HEK293T (cell line): ENCODE measurements around the gene ATP2B2.

Experiments used
- CTCF ChIA-PET: fragments of 350-600 bp; formaldehyde crosslinking; extraction: SDS; loops from one replicate; lab custom pipeline; 2021; ENCODE audit warnings: antibody characterized with exemption, inconsistent platforms; lab: Yijun Ruan, JAX
- POLR2A ChIA-PET: fragments of 350-600 bp; formaldehyde crosslinking; extraction: SDS; loops from one replicate; lab custom pipeline; 2020; ENCODE audit warnings: antibody characterized with exemption, inconsistent platforms; lab: Yijun Ruan, JAX
- DNase-seq: peaks from one replicate; pipeline ENCODE4 v3.0.0; 2012; ENCODE audit warnings: mixed read lengths; ENCODE audit errors: extremely low spot score
- ARNT ChIP-seq: fragments of 450-650 bp; IDR thresholded peaks from 2 replicates; pipeline ENCODE4 v1.6.1; 2017; ENCODE audit warnings: mild to moderate bottlenecking
- BHLHE40 ChIP-seq: fragments of 450-650 bp; IDR thresholded peaks from 2 replicates; pipeline ENCODE4 v1.6.1; 2016; ENCODE audit warnings: mild to moderate bottlenecking, moderate library complexity, borderline replicate concordance
- CTBP1 ChIP-seq: fragments of 450-650 bp; IDR thresholded peaks from 2 replicates; pipeline ENCODE4 v1.6.1; 2016; ENCODE audit warnings: borderline replicate concordance
- ELF4 ChIP-seq: fragments of 450-650 bp; IDR thresholded peaks from 2 replicates; pipeline ENCODE4 v1.6.1; 2017; ENCODE audit warnings: antibody characterized with exemption
- FOXA1 ChIP-seq: fragments of 450-650 bp; IDR thresholded peaks from 2 replicates; pipeline ENCODE4 v1.6.1; 2016; ENCODE audit warnings: mild to moderate bottlenecking
- FOXK2 ChIP-seq: fragments of 450-650 bp; IDR thresholded peaks from 2 replicates; pipeline ENCODE4 v1.6.1; 2016; ENCODE audit warnings: mild to moderate bottlenecking
- FOXM1 ChIP-seq: fragments of 450-650 bp; IDR thresholded peaks from 2 replicates; pipeline ENCODE4 v1.6.1; 2017; ENCODE audit warnings: mild to moderate bottlenecking, borderline replicate concordance
- HDGF ChIP-seq: fragments of 450-650 bp; IDR thresholded peaks from 2 replicates; pipeline ENCODE4 v1.6.1; 2017; ENCODE audit warnings: antibody characterized with exemption, borderline replicate concordance
- L3MBTL2 ChIP-seq: fragments of 450-650 bp; conservative IDR thresholded peaks from 2 replicates; pipeline ENCODE4 v1.6.1; 2016; ENCODE audit warnings: mild to moderate bottlenecking
- LEF1 ChIP-seq: fragments of 450-650 bp; IDR thresholded peaks from 2 replicates; pipeline ENCODE4 v1.6.1; 2017; ENCODE audit warnings: mild to moderate bottlenecking, borderline replicate concordance
- NFRKB ChIP-seq: fragments of 450-650 bp; IDR thresholded peaks from 2 replicates; pipeline ENCODE4 v1.6.1; 2016; ENCODE audit warnings: mild to moderate bottlenecking, moderate library complexity
- PKNOX1 ChIP-seq: fragments of 450-650 bp; IDR thresholded peaks from 2 replicates; pipeline ENCODE4 v1.6.1; 2016
- SP1 ChIP-seq: fragments of 450-650 bp; IDR thresholded peaks from 2 replicates; pipeline ENCODE4 v1.6.1; 2017
- SUZ12 ChIP-seq: fragments of 450-650 bp; IDR thresholded peaks from 2 replicates; pipeline ENCODE4 v1.6.1; 2016; ENCODE audit warnings: mild to moderate bottlenecking
- TARDBP ChIP-seq: fragments of 450-650 bp; IDR thresholded peaks from 2 replicates; pipeline ENCODE4 v1.6.1; 2016
- ZNF384 ChIP-seq: fragments of 450-650 bp; IDR thresholded peaks from 2 replicates; pipeline ENCODE4 v1.6.1; 2016

ATP2B2 gene

DNA sequence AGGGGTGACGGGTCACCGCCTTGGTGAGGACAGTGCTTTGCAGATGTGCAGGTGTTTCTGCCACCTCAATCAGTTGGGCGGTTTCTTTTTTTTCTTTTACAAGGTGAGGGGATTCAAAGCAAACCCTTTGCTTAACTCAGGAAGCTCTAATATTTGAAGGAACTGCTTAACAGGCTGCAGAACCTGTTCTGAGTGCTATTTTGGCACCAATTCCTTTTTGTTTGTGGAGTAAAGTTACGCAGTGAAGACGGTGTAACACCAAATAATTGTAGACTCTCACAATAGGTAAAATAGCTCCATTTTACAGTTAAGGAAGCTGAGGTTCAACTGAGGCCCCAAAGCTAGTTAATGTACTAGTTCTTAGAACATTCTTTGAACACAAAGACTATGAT is 219.3 kb downstream of the ATP2B2 start:
- DNase-seq, result no peak
- TF ChIP-seq SUZ12 (no peak), ZNF384 (no peak), FOXM1 (no peak), ARNT (no peak), PKNOX1 (no peak), FOXK2 (no peak), CTBP1 (no peak), L3MBTL2 (no peak), SP1 (no peak), ELF4 (no peak), HDGF (no peak), BHLHE40 (no peak), LEF1 (no peak), FOXA1 (no peak), TARDBP (no peak)
- ChIA-PET CTCF (no interaction called here), POLR2A (no interaction called here)

DNA sequence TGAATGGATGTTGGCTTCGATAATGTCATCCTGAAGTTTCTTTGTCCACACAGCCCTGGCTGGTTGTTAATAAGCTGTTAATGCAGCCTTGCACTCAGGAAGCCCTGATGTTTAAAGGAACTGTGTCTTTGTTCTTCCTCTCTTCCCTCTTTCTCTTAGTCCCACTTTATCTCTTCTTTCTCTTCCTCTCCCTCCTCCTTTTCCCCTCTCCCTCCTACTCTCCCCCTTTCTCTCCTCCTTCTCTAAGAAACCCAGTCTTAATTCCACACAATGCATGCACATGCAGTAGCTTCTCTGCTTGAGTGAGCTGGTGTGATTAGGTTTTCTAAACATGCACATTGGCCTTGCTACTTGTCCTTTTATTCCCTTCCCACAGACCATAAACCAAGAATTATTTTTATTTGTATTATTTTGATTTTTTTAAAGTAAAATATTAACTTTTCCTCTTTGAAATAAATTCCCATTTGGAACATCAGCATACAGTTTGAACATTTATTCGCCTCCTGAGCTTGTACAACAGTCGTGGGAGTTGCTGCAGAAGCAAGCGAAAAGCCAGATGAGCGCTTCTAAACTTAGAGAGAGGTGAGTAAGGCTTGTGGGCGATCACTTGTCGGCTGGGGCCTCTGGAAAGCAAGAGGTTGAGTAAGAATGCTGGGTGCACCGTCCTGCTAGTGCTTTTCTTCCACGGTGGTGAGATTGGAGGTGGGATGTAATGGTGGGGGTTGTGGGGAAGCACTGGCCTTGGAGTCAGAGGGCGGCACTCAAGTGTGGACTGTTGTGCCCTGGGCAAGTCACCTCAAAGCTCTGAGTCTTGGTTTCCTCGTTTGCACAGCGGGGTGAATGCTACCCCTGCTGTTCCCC is 219.9 kb downstream of the ATP2B2 start:
- ChIA-PET CTCF (no interaction called here), POLR2A (no interaction called here)
- TF ChIP-seq NFRKB (no peak), FOXK2 (no peak)
- DNase-seq, result no peak

DNA sequence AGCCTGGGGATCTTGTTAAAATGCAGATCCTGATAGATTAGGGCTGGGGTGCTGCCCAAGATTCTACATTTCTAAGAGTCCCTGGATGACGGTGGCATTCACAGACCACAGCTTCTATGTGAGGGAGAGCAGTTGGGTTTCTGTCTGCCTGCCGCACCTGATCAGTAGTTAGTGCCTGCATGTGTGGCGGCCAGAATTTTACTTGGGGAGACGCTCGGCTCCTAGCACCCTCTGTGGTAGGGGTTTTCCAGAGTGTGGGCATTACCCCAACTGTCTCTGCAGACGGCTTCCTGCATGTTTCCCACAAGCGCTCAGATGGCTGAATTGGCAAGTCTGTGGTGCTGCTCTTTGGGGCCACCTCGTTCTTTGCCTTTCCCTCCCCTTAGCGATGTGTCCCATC is 220.9 kb downstream of the ATP2B2 start:
- no peak for DNase-seq
- CTCF ChIA-PET, result no interaction called here
- TF ChIP-seq FOXA1, result no peak
- POLR2A ChIA-PET, result no interaction called here

DNA sequence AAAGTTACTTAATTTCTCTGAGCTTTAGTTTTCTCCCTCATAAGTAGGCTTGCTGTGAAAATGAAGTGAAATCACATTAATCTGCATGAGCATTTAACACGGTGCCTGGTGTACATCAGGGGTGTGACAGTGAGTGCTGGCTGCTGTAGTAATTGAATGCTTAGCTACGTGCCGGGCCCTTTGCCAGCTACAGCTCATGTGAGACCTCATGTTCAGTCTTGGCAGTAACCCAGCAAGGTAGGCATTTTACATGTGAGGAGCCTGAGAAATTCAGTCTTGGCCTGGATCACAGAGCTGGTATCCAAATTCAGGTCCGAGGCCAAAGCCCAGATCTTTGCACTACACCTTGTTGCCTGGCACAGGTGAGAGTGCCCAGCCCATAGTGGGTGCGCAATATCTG is 221.7 kb downstream of the ATP2B2 start:
- DNase-seq, result no peak
- TF ChIP-seq NFRKB (no peak), BHLHE40 (no peak), SP1 (no peak), FOXK2 (no peak), LEF1 (no peak), SUZ12 (no peak), ZNF384 (no peak), ARNT (no peak), CTBP1 (no peak), L3MBTL2 (no peak), FOXM1 (no peak), PKNOX1 (no peak), HDGF (no peak), ELF4 (no peak), TARDBP (no peak), FOXA1 (no peak)
- CTCF ChIA-PET, result no interaction called here
- POLR2A ChIA-PET, result no interaction called here

GRCh38 chr3:10281951-10282350 is 223.4 kb downstream of the ATP2B2 start:
- TF ChIP-seq HDGF (no peak), FOXK2 (no peak), FOXA1 (no peak)
- POLR2A ChIA-PET, result no interaction called here
- CTCF ChIA-PET, result no interaction called here
- no peak for DNase-seq

DNA sequence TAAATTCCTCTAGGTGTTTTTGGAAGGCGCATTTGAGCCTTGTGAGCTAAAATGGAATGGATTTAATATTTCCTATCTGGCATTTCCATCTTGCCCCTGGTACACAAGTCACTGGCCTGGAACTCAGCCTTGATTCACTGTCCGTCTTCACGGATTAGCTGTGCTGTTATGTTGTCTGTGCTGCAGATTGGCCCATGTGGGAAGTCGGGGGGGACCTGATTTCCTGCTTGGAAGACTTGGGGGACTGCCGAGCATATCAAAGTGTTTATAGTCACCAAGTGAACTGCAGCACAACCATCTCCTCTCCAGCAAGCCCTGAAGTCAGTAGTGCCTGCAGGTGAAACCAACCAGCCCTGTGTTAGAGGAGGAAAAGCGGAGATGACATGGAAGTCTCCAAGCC is 224.8 kb downstream of the ATP2B2 start:
- TF ChIP-seq SP1, result no peak
- no peak for TF ChIP-seq PKNOX1
- TF ChIP-seq SUZ12, result no peak
- TF ChIP-seq HDGF, result no peak
- TF ChIP-seq ARNT, result no peak
- TF ChIP-seq FOXM1, result no peak
- TF ChIP-seq FOXK2, result no peak
- no peak for TF ChIP-seq ELF4
- TF ChIP-seq NFRKB, result no peak
- TF ChIP-seq BHLHE40, result no peak
- DNase-seq, result no peak
- POLR2A ChIA-PET, result no interaction called here
- CTCF ChIA-PET, result no interaction called here

DNA sequence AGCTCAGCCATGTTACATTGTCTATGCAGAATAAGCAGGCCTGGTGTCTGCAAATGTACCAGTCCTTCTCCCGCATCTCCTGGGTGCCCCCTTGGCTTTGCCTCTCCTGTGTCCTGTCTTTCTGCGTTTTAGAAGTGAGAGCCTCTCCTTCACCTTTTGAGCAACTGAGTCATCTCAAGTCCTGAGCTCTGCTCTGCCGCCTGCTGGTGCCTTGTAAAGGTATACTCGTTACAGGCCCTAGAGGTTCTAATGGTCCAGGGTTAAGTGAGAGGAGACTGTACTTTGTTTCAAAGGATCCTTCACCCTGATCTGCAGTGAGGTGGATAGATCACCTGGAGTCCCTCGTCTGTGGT is 225.2 kb downstream of the ATP2B2 start:
- DNase-seq, result no peak
- ChIA-PET CTCF (no interaction called here), POLR2A (no interaction called here)
- TF ChIP-seq ARNT, result no peak
- no peak for TF ChIP-seq PKNOX1
